ENCODE results near the gene CASKIN2.

Gene CASKIN2

DNA sequence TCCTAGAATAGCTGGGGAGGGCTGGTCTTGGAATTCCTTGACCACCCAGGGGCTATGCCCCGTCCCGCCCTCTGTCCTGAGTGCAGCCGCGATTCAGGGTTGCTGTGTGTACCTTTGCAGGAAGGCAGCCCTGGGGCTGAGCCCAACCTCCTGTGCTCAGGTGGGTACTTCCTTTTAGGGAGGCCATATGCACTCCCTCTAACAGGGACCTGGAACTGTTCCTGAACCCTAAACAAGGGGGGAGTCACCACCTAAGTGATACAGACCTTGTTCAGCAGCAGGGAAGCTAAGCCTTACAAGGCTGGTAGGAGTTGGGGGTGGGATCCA, 34.8 kb upstream of the CASKIN2 start:
- no peak for TF ChIP-seq RARB (CRISPR knock-in tag; IDR thresholded peaks at IDR 0.05)
- no peak for TF ChIP-seq TCF4 (CRISPR knock-in tag; IDR thresholded peaks at IDR 0.05; ENCODE audit: borderline replicate concordance)
- TF ChIP-seq ZC3H10 (CRISPR knock-in tag; IDR thresholded peaks at IDR 0.05): no peak
- TF ChIP-seq, protein P1, sequence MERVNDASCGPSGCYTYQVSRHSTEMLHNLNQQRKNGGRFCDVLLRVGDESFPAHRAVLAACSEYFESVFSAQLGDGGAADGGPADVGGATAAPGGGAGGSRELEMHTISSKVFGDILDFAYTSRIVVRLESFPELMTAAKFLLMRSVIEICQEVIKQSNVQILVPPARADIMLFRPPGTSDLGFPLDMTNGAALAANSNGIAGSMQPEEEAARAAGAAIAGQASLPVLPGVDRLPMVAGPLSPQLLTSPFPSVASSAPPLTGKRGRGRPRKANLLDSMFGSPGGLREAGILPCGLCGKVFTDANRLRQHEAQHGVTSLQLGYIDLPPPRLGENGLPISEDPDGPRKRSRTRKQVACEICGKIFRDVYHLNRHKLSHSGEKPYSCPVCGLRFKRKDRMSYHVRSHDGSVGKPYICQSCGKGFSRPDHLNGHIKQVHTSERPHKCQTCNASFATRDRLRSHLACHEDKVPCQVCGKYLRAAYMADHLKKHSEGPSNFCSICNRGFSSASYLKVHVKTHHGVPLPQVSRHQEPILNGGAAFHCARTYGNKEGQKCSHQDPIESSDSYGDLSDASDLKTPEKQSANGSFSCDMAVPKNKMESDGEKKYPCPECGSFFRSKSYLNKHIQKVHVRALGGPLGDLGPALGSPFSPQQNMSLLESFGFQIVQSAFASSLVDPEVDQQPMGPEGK (CRISPR knock-in tag; IDR thresholded peaks at IDR 0.05; ENCODE audit: borderline replicate concordance): no peak
- TF ChIP-seq OSR1 (CRISPR knock-in tag; IDR thresholded peaks at IDR 0.05): no peak
- TF ChIP-seq PPARA (CRISPR knock-in tag; IDR thresholded peaks at IDR 0.05; ENCODE audit: borderline replicate concordance): no peak
- no peak for TF ChIP-seq BACH2 (CRISPR knock-in tag; IDR thresholded peaks at IDR 0.05; ENCODE audit: borderline replicate concordance)
- TF ChIP-seq ZFP30 (CRISPR knock-in tag; IDR thresholded peaks at IDR 0.05): no peak
- TF ChIP-seq SNAI2 (CRISPR knock-in tag; IDR thresholded peaks at IDR 0.05): no peak
- TF ChIP-seq ZNF8 (CRISPR knock-in tag; IDR thresholded peaks at IDR 0.05): no peak
- no peak for ATAC-seq

GRCh38 chr17:75549246-75550138, 34.2 kb upstream of the CASKIN2 start:
- peak; percentile 7; the same call in 2 of the 3 replicates for ATAC-seq
- TF ChIP-seq ZFP3 (CRISPR knock-in tag; IDR thresholded peaks at IDR 0.05) (no peak), ARNTL (CRISPR knock-in tag; IDR thresholded peaks at IDR 0.05; ENCODE audit: borderline replicate concordance, low read depth) (no peak), ZC3H10 (CRISPR knock-in tag; IDR thresholded peaks at IDR 0.05) (no peak), OSR1 (CRISPR knock-in tag; IDR thresholded peaks at IDR 0.05) (no peak), TSHZ2 (CRISPR knock-in tag; IDR thresholded peaks at IDR 0.05) (no peak), ZNF70 (CRISPR knock-in tag; IDR thresholded peaks at IDR 0.05) (no peak), POU6F1 (CRISPR knock-in tag; IDR thresholded peaks at IDR 0.05; ENCODE audit: borderline replicate concordance, low read depth) (no peak), TCF4 (CRISPR knock-in tag; IDR thresholded peaks at IDR 0.05; ENCODE audit: borderline replicate concordance) (no peak), ISL1 (CRISPR knock-in tag; IDR thresholded peaks at IDR 0.05) (no peak), ZNF565 (CRISPR knock-in tag; conservative IDR thresholded peaks at IDR 0.05; ENCODE audit: low read depth) (no peak), ZFP30 (CRISPR knock-in tag; IDR thresholded peaks at IDR 0.05) (no peak), CSDC2 (CRISPR knock-in tag; IDR thresholded peaks at IDR 0.05) (no peak), ZNF8 (CRISPR knock-in tag; IDR thresholded peaks at IDR 0.05) (no peak), SNAI2 (CRISPR knock-in tag; IDR thresholded peaks at IDR 0.05) (no peak), RARB (CRISPR knock-in tag; IDR thresholded peaks at IDR 0.05) (no peak), PPARA (CRISPR knock-in tag; IDR thresholded peaks at IDR 0.05; ENCODE audit: borderline replicate concordance) (no peak), TOX (CRISPR knock-in tag; IDR thresholded peaks at IDR 0.05; ENCODE audit: borderline replicate concordance) (no peak)
- TF ChIP-seq, protein P1 (CRISPR knock-in tag; IDR thresholded peaks at IDR 0.05; ENCODE audit: borderline replicate concordance): no peak
- TF ChIP-seq, protein P2, sequence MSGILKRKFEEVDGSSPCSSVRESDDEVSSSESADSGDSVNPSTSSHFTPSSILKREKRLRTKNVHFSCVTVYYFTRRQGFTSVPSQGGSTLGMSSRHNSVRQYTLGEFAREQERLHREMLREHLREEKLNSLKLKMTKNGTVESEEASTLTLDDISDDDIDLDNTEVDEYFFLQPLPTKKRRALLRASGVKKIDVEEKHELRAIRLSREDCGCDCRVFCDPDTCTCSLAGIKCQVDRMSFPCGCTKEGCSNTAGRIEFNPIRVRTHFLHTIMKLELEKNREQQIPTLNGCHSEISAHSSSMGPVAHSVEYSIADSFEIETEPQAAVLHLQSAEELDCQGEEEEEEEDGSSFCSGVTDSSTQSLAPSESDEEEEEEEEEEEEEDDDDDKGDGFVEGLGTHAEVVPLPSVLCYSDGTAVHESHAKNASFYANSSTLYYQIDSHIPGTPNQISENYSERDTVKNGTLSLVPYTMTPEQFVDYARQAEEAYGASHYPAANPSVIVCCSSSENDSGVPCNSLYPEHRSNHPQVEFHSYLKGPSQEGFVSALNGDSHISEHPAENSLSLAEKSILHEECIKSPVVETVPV (CRISPR knock-in tag; IDR thresholded peaks at IDR 0.05): no peak

Measured in SK-N-SH treated with all-trans-retinoic acid at 6 μM for 48 hours (cell line).